ENCODE data around the gene UCKL1.

- TF ChIP-seq, protein P1, sequence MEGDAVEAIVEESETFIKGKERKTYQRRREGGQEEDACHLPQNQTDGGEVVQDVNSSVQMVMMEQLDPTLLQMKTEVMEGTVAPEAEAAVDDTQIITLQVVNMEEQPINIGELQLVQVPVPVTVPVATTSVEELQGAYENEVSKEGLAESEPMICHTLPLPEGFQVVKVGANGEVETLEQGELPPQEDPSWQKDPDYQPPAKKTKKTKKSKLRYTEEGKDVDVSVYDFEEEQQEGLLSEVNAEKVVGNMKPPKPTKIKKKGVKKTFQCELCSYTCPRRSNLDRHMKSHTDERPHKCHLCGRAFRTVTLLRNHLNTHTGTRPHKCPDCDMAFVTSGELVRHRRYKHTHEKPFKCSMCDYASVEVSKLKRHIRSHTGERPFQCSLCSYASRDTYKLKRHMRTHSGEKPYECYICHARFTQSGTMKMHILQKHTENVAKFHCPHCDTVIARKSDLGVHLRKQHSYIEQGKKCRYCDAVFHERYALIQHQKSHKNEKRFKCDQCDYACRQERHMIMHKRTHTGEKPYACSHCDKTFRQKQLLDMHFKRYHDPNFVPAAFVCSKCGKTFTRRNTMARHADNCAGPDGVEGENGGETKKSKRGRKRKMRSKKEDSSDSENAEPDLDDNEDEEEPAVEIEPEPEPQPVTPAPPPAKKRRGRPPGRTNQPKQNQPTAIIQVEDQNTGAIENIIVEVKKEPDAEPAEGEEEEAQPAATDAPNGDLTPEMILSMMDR (IDR thresholded peaks at IDR 0.05) = no peak
- no peak for TF ChIP-seq POLR2A (IDR thresholded peaks at IDR 0.05)
Measured at GRCh38 chr20:63964412-63964811, 8.2 kb upstream of the UCKL1 start.
